GM13977 (cell line): ENCODE results near the gene PRICKLE2.

Source experiments
- DNase-seq: peaks from one replicate; pipeline ENCODE4 v3.0.0; 2012; ENCODE audit warnings: low spot score
- in situ Hi-C: fragments of 300-500 bp; cut with MboI; formaldehyde crosslinking; loops from one replicate; pipeline ENCODE4 v1.12.0; 2022; ENCODE audit warnings: low sequenced_read_pairs, low pct_unique_long_range_greater_than_20kb, mixed read lengths, inconsistent platforms; ENCODE audit not compliant: unreplicated experiment
- TF ChIP-seq, protein P1 (sequence below): IDR thresholded peaks from 2 replicates; pipeline ENCODE4 v1.5.1; 2012; ENCODE audit warnings: mild to moderate bottlenecking, control low read depth; ENCODE audit not compliant: insufficient read depth; ENCODE audit errors: extremely low read depth, missing control alignments

The PRICKLE2 gene

GRCh38 chr3:64138656-64139375 is 86.5 kb downstream of the PRICKLE2 start:
- no peak for DNase-seq
- in situ Hi-C loops = no loop called here
- TF ChIP-seq, protein P1, sequence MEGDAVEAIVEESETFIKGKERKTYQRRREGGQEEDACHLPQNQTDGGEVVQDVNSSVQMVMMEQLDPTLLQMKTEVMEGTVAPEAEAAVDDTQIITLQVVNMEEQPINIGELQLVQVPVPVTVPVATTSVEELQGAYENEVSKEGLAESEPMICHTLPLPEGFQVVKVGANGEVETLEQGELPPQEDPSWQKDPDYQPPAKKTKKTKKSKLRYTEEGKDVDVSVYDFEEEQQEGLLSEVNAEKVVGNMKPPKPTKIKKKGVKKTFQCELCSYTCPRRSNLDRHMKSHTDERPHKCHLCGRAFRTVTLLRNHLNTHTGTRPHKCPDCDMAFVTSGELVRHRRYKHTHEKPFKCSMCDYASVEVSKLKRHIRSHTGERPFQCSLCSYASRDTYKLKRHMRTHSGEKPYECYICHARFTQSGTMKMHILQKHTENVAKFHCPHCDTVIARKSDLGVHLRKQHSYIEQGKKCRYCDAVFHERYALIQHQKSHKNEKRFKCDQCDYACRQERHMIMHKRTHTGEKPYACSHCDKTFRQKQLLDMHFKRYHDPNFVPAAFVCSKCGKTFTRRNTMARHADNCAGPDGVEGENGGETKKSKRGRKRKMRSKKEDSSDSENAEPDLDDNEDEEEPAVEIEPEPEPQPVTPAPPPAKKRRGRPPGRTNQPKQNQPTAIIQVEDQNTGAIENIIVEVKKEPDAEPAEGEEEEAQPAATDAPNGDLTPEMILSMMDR = no peak

DNA sequence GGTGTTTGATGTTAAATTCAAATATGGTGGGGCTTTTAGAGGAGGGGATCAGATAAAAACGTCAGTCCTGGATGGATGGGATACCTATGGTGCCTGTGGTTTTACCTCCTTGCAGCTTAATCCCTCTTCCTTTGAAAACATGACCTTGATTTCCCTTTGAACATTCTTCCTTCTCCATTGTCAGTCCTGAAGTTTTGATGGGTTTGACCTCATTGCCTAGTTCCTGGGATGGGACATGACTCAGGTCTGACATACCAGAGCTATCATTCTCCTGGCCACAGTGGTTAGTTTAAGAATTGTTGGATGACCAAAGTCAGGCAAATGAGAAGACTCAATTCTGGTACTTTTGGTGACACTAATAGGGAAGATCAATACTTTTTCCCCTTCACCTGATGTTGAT is 87.2 kb downstream of the PRICKLE2 start:
- no peak for DNase-seq
- in situ Hi-C loops = no loop called here
- TF ChIP-seq, protein P1 = no peak

DNA sequence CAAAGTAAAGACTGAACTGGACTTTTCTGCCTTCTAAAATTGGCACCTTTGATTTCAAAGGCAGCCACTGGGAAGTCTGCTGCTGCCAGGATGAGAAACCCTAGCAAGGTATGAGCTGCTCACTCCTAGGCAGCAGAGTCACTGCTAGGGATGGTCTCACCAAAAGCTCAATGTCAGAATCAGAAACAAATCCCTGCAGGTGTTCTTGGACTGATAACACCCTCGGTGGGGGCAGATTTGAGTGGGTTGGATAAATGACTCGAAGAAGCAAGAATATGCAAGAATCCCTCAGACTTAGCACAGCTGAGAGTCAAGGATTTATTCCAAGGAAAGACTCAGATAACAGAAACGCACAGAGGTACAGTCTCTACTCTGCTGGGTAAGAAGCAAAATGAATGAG is 90.4 kb downstream of the PRICKLE2 start:
- DNase-seq = no peak
- TF ChIP-seq, protein P1 = no peak
- in situ Hi-C loops = no loop called here

GRCh38 chr3:64133987-64134386 is 91.3 kb downstream of the PRICKLE2 start:
- TF ChIP-seq, protein P1 = no peak
- DNase-seq = no peak
- in situ Hi-C loops = no loop called here

DNA sequence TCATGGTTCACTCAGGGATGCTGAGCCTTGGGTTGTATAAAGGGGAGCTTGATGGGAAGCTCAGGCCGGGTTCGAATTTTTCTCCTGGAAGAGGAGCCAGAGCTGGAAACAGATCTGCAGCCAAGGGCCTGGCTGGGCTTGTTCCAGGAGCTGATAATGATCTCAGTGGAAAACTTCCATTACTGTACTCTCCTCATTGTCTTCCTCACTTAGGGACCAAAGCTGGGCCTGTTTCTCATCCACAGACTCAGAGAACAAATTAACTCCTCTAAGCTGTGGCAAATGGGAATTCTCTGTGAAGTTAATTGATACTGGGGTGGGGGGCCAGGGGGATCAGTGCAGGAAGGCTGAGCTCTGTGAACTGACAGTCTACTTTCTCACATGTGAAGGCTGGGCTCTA is 92.0 kb downstream of the PRICKLE2 start:
- no peak for DNase-seq
- TF ChIP-seq, protein P1 = no peak
- in situ Hi-C loops = no loop called here

DNA sequence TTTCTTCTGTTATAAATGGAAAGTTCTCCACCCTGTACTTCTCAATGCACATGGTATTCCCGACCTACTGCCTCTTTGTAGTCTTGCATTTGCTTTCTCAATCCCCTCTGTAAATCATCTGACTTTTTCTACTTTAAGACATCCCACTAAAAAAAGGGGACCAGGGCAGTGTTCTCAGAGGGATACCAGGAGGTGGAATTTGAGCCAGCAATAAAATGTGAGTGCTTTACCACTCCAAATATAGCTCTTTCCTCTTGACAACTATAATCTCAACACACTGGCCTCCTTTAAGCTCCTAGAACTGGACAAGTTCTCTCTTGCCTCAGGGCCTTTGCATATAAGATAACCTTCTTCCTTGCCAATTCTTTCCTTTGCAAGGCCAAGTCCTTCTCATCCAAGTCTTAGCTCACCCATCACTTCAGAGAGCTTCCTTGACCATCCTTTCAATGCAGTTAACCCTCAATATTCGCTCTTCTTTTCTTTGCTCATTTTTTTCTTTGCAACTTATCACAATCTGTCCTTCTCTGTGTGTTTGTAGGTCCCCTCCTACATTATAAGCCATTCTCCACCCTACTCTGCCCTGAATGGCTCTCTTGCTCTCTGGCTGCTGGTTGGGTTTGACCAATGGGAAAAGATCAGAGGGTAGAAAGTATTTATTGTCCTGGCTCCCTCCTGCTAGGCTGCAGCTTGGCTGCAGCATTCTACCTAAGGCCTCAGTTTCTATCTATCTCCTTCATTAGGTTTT is 93.4 kb downstream of the PRICKLE2 start:
- in situ Hi-C loops = no loop called here
- no peak for DNase-seq

More for the DNA sequence above, 93.4 kb downstream of the PRICKLE2 start:
- TF ChIP-seq, protein P1 = no peak
